Motor neuron (in vitro differentiated cells): ENCODE results near the gene PEBP1. TPM values are rescaled to one million over a fixed set of nuclear protein-coding genes. Genes with fewer than 3 reads are reported as not detected.
"Not testable (repeated sequence)": the region's sequence is repeated elsewhere in the genome, so short reads cannot be mapped to it uniquely, and the experiment has no call there.

Experiments used
- ATAC-seq, 8 experiments: fragments of 200-7000 bp; cut with Tn5 transposase; replicated peaks in 6 of 8; 2 replicates each; pipeline ENCODE4 v1.8.0; 2021; ENCODE audit warnings: mild to moderate bottlenecking in 8 of 8, moderate library complexity in 8 of 8
- H3K27ac ChIP-seq, 2 donors: fragments of 250-450 bp; sonication (Bioruptor Pico); 2 replicates each; pipeline ENCODE4 v1.9.0; 2021; ENCODE audit warnings: antibody characterized with exemption in 2 of 2, mild to moderate bottlenecking in 2 of 2, moderate library complexity in 1 of 2
- H3K4me1 ChIP-seq, 2 donors: fragments of 250-450 bp; sonication (Bioruptor Pico); replicated peaks in 1 of 2; 2 replicates each; pipeline ENCODE4 v1.6.1; 2021; ENCODE audit warnings: antibody characterized with exemption in 2 of 2, mild to moderate bottlenecking in 2 of 2, moderate library complexity in 1 of 2
- H3K4me3 ChIP-seq, 5 donors: fragments of 250-450 bp; sonication (Bioruptor Pico); 2 replicates each; pipeline ENCODE4 v1.9.0; 2021; ENCODE audit warnings: antibody characterized with exemption in 5 of 5, mild to moderate bottlenecking in 5 of 5, moderate library complexity in 4 of 5
- WGBS, 10 experiments: fragments of 450-650 bp; shearing (Covaris generic); methylation state at CpG; one replicate each; pipeline ENCODE4 v1.0.0; 2022; 5-methylcytosine and 5-hydroxymethylcytosine counted together
- in situ Hi-C, 9 experiments: fragments of 400-800 bp; cut with MboI; loops; one replicate each; pipeline ENCODE4 v1.15.0; 2021; ENCODE audit warnings: low sequenced_read_pairs in 9 of 9, low pct_unique_long_range_greater_than_20kb in 2 of 9; ENCODE audit not compliant: unreplicated experiment in 9 of 9
- total RNA-seq, 8 experiments: library from RNA; unstranded; fragments of 300-600 nt; gene quantifications; 2 replicates each; pipeline versions ENCODE4 v1.2.3 to v1.2.4, GENCODE V29; 2022

PEBP1 gene
- total RNA-seq, 8 experiments from 2014 or later = 181 to 302 (median 268) TPM

DNA sequence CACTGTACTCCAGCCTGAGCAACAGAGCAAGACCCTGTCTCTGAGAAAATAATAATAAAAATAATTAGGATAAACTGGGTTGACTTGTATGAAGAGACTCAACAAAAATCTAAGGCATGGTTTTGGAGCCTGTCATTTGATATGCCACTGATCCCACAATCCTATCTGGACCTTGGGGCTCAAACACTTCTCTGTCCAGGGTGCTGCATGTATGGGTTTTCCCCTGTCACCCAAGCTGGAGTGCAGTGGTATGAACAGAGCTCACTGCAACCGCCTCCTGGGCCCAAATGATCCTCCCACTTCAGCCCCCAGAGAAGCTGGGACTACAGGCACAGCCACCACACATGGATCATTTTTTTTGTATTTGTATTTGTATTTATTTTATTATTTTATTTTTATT, 26.8 kb upstream of the PEBP1 start:
- Histone ChIP-seq H3K27ac (no peak overlapping the region), H3K4me3 (no peak overlapping the region), H3K4me1 (no peaks in the 10 kb centered on the region)
- ATAC-seq = no peak
- WGBS, 10 experiments = 89 to 100% (median 100%) methylated on average over 1 of the region's 1 CpG; no CpG with 5 or more reads in 6 of the 10 experiments
- in situ Hi-C loops = no loop called here

DNA sequence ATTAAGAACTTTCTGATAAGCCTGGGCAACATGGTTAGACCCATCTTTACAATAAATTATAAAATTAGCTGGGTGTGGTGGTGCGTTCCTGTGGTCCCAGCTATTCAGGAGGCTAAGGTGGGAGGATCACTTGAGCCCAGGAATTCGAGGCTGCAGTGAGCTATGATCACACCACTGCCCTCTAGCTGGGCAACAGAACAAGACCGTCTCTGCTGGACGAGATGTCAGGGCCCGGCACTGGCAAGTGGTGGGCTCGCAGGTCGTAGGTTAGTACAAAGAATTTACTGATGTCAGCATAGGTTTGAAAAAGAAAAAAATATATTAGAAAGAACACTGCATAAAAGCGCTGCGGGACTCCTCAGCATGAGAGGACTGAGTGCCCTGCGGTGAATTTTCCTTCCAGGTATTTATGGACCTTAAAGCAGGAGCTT, 16.5 kb upstream of the PEBP1 start:
- 58 to 100% (median 84%) methylated on average over 2 to 6 of the region's 10 CpGs; no CpG with 5 or more reads in 2 of the 10 experiments for WGBS, 10 experiments
- ATAC-seq = no peak

DNA sequence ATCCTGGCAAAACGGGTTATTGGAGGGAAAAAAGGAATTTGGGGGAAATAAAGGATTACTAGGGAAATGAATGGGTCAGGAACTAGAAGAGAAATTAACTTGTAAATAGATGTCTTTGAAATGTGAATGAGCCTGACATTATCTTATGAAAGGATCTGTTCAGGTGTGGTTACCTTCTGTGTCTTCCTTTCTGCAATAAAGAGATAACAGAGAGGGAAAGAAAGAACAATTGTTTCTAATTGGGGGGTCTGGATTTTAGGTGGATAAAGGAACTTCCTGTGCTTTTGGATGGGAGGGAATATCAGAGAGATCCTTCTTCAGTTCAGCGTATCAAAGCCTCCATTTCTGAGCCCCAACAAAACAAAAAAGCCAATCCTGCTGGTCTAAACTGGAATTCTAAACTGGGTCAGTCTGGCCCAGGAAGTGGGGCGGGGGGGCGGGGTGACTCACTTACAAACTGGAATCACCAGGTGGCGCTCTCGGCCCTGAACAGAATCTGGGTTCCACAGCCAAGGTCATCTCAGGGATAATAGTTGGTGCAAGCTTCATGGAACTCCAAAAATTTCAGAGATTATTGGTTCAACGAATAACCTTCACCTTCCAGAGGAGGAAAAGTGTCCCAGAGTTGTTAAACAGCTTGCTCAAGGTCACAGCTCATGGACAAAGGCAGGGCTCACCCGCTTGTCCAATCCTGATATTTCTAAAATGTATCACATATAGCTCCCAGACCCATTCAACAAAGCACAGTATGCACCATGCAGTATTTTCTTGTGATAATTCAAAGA, 15.2 kb upstream of the PEBP1 start:
- peak overlapping the region in 1 of 2 donors; percentile 58 for H3K27ac ChIP-seq
- H3K4me1 ChIP-seq = peaks cover 10 to 12% of the 10 kb centered on the region in 2 donors
- no peak overlapping the region for H3K4me3 ChIP-seq
- in situ Hi-C loops = no loop called here
- 8 to 100% (median 44%) methylated on average over 1 to 4 of the region's 8 CpGs; no CpG with 5 or more reads in 1 of the 10 experiments for WGBS, 10 experiments
- ATAC-seq = peak; percentile 70 to 86 (median 76)

More for the DNA sequence above, 16.5 kb upstream of the PEBP1 start:
- H3K27ac ChIP-seq = no peak overlapping the region
- no peak overlapping the region for H3K4me3 ChIP-seq
- in situ Hi-C loops = no loop called here
- peaks cover 10 to 12% of the 10 kb centered on the region in 2 donors for H3K4me1 ChIP-seq

DNA sequence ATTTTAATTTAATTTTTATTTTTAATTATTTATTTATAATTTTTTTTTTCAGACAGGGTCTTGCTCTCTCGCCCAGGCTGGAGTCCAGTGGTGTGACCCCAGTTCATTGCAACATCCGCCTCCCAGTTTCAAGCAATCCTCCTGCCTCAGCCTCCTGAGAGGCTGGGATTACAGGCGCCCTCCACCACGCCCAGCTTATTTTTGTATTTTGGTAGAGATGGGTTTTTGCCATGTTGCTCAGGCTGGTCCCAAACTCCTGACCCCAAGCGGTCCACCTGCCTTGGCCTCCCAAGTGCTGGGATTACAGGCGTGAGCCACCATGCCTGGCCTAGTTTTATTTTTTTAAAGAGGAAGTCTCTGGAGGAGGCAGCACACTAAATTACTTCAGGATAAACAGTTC, 13.7 kb upstream of the PEBP1 start:
- no peak for ATAC-seq
- H3K4me1 ChIP-seq = peaks cover 10 to 12% of the 10 kb centered on the region in 2 donors
- H3K4me3 ChIP-seq = no peak overlapping the region
- in situ Hi-C loops = no loop called here
- WGBS, 10 experiments = 81 to 100% (median 92%) methylated on average over 2 to 4 of the region's 6 CpGs; no CpG with 5 or more reads in 3 of the 10 experiments
- H3K27ac ChIP-seq = no peak overlapping the region

DNA sequence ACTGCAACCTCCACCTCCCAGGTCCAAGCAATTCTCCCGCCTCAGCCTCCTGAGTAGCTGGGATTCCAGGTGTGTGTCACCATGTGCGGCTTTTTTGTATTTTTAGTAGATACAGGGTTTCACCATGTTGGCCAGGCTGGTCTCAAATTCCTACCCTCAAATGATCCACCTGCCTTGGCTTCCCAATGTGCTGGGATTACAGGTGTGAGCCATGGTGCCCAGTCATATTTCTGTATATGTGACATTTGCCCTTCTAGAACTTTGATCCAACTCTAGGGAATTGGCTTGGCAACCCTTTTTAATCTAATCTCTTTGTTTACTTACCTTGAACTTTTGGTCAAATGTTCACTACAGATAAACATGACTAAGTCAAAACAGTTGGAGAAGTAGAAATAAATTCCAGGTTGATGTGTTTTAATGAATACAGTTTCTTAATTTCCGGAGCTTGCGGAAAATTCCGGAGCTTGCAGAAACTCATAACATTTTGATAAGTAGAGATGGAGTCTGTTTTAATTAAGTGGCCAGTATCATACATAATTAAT, 11.5 kb upstream of the PEBP1 start:
- ATAC-seq = no peak
- in situ Hi-C loops = no loop called here
- H3K27ac ChIP-seq = no peak overlapping the region
- H3K4me3 ChIP-seq = no peak overlapping the region
- WGBS, 10 experiments = 95 to 100% (median 100%) methylated on average over 1 to 4 of the region's 5 CpGs
- peaks cover 10 to 12% of the 10 kb centered on the region in 2 donors for H3K4me1 ChIP-seq

DNA sequence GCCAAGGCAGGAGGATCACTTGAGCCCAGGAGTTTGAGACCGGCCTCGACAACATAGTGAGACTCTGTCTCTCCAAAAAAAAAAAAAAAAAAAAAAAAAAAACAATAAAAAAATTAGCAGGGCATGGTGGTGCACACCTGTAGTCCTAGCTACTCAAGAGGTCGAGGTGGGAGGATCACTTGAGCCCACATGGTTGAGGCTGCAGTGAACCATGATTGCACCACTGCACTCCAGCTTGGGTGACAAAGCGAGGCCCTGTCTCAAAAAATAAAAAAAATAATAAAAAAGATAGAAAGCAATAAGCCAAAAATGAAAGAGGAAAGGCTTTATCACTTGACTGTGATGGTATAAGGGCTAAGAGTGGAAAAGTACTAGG, 10.2 kb upstream of the PEBP1 start:
- Histone ChIP-seq H3K27ac (no peak overlapping the region), H3K4me3 (no peak overlapping the region), H3K4me1 (peaks cover 5 to 6% of the 10 kb centered on the region in 2 donors)
- 82 to 100% (median 91%) methylated on average over 1 to 4 of the region's 4 CpGs; no CpG with 5 or more reads in 1 of the 10 experiments for WGBS, 10 experiments
- in situ Hi-C loops = no loop called here
- ATAC-seq = no peak

DNA sequence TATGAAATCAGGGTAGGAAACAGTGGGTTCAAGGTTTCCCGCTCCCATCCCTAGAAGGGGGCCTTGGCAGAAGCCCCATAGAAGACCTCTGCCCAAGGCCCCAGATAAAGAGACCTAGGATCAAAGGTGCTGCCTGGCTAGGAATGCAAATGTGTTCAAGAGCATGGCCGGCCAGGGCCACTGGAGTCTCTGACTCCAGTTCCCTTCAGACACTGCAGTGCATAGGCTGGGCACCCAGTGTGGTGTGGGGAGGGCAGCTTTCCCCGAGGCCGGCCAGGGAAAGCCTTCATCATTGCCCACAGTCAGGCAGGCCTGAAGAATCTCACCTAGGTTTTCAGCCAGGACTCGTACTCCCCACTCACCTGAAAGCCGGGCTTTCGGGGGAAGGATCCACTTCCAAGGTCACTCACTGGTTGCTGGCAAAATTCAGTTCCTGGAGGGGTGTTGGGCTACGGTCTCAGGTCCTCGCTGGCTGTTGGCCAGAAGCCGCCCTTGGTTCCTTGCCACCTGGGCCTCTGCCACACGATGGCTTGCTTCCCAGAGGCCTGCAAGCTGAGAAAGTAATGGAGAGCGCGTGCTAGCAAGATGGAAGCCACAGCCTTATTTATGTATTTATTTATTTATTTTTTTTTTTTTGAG, 9.7 kb upstream of the PEBP1 start:
- Histone ChIP-seq H3K27ac (no peak overlapping the region), H3K4me1 (peaks cover under 1 to 1% of the 10 kb centered on the region in 2 donors), H3K4me3 (no peak overlapping the region)
- in situ Hi-C loops = no loop called here
- ATAC-seq = no peak
- 89 to 100% (median 98%) methylated on average over 1 to 8 of the region's 13 CpGs; no CpG with 5 or more reads in 2 of the 10 experiments for WGBS, 10 experiments

DNA sequence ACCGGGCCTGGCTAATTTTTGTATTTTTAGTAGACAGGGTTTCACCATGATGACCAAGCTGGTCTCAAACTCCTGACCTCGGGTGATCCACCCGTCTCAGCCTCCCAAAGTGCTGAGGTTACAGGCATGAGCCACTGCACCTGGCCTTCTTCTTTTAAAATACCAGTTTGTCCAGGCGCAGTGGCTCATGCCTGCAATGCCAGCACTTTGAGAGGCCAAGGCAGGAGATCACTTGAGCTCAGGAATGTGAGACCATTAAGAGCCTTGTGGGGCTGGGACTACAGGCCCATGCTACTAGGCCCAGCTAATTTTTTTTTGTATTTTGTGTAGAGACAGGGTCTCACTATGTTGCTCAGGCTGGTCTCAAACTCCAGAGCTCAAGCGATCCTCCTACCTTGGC, 8.1 kb upstream of the PEBP1 start:
- no peak overlapping the region for H3K4me3 ChIP-seq
- in situ Hi-C loops = no loop called here
- H3K27ac ChIP-seq = no peak overlapping the region
- H3K4me1 ChIP-seq = peaks cover 0 to 2% of the 10 kb centered on the region in 2 donors
- ATAC-seq = no peak
- 86 to 100% (median 94%) methylated on average over 1 to 3 of the region's 5 CpGs; no CpG with 5 or more reads in 3 of the 10 experiments for WGBS, 10 experiments

DNA sequence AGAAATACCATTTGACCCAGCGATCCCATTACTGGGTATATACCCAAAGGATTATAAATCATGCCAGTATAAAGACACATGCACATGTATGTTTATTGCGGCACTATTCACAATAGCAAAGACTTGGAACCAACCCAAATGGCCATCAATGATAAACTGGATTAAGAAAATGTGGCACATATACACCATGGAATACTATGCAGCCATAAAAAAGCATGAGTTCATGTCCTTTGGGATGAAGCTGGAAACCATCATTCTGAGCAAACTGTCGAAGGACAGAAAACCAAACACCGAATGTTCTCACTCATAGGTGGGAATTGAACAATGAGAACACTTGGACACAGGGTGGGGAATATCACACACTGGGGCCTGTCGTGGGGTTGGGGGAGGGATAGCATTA, 6.5 kb upstream of the PEBP1 start:
- ATAC-seq, H3K4me1 ChIP-seq, H3K4me3 ChIP-seq, in situ Hi-C loops, H3K27ac ChIP-seq: not testable (repeated sequence)
- 94 to 100% (median 100%) methylated on average over 1 to 2 of the region's 5 CpGs; no CpG with 5 or more reads in 7 of the 10 experiments for WGBS, 10 experiments

DNA sequence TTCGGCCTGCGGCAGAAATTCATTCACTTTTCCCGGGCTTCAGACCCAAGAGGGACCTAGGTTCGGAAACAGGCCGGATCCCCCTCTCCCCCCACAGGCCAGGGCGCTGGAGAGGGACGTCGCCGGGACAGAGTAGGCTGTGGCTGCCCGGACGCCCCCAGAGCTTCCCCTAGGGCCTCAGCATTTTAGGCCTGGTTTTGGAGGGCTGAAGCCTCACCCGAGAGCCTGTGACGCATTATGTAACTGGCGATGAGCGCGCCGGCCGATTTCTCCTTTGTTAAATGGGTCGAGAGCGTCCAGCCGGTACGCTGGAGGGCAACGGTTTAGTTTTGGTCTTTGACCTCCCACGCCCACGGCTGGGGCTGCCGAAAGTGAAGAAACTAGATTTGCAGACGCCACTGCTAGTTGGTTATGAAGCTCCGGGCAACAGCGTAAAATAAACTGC, 657 bp downstream of the PEBP1 start:
- peak overlapping the region; percentile 65 to 81 (median 72) for H3K4me3 ChIP-seq
- H3K27ac ChIP-seq = peak overlapping the region; percentile 29 to 46
- 0 to 22% (median 0%) methylated on average over 1 to 7 of the region's 29 CpGs; no CpG with 5 or more reads in 4 of the 10 experiments for WGBS, 10 experiments
- in situ Hi-C loops = no loop called here
- H3K4me1 ChIP-seq = peaks cover 4 to 8% of the 10 kb centered on the region in 2 donors
- ATAC-seq = peak in 7 of 8 experiments; percentile 1 to 29 (median 9)

DNA sequence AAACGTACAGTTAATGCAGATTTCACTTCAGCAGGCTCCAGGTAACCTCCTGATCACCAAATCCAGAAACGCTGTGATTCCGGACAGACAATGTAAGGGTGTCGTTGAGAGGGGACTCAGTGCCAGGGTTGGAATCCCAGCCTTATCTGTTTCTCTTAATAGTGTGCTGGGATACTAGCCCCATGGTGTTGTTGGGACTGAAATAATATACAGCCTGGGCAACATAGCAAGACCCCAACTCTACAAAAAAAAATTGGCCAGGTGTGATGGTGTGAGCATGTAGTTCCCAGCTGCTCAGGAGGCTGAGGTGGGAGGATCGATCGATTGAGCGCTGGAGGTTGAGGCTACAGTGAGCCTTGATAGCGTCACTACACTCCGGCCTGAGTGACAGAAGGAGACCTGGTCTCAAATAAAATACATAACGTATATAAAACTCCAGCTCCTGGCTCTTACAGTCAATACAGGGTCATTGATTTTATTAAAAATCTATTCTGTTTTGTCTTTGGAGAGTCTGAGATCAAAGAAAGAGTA, 1.3 kb downstream of the PEBP1 start:
- in situ Hi-C loops = no loop called here
- Histone ChIP-seq H3K27ac (no peak overlapping the region), H3K4me3 (peak overlapping the region; percentile 65 to 81 (median 72)), H3K4me1 (peaks cover 4 to 6% of the 10 kb centered on the region in 2 donors)
- ATAC-seq = no peak
- 13 to 100% (median 73%) methylated on average over 3 to 10 of the region's 10 CpGs; no CpG with 5 or more reads in 3 of the 10 experiments for WGBS, 10 experiments

DNA sequence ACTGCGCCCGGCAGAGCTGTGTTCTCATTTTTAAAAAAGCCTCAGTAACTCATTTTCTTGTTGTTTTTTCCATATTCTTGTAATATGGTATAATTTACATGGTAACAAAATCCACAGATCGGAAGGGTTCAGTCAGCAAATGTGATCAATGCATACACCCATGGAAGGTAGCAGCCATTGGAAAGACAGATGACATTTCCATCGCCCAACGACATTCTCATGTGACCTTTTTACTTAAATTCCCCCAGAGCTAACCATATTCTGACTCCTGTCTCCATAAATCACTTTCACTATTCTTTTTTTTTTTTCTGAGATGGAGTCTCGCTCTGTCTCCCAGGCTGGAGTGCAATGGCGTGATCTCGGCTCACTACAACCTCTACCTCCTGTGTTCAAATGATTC, 4.9 kb downstream of the PEBP1 start:
- 87 to 100% (median 97%) methylated on average over 1 to 7 of the region's 8 CpGs; no CpG with 5 or more reads in 1 of the 10 experiments for WGBS, 10 experiments
- in situ Hi-C loops = no loop called here
- H3K4me3 ChIP-seq = no peak overlapping the region
- ATAC-seq = no peak
- no peak overlapping the region for H3K27ac ChIP-seq
- peaks cover 3 to 4% of the 10 kb centered on the region in 2 donors for H3K4me1 ChIP-seq

DNA sequence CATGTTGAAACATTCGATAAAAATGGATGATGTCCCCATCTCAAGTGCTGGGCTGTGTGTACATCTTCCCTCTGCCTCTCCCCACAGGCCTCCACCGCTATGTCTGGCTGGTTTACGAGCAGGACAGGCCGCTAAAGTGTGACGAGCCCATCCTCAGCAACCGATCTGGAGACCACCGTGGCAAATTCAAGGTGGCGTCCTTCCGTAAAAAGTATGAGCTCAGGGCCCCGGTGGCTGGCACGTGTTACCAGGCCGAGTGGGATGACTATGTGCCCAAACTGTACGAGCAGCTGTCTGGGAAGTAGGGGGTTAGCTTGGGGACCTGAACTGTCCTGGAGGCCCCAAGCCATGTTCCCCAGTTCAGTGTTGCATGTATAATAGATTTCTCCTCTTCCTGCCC, 8.6 kb downstream of the PEBP1 start:
- 93 to 100% (median 97%) methylated on average over 1 to 9 of the region's 13 CpGs; no CpG with 5 or more reads in 6 of the 10 experiments for WGBS, 10 experiments
- H3K27ac ChIP-seq = no peak overlapping the region
- no peak for ATAC-seq
- no peaks in the 10 kb centered on the region for H3K4me1 ChIP-seq
- H3K4me3 ChIP-seq = no peak overlapping the region
- in situ Hi-C loops = no loop called here
